A549 treated with AZD9567 at 1 μM for 4 hours (cell line): ENCODE measurements around the gene OR4A5. TPM values are rescaled to one million over a fixed set of nuclear protein-coding genes. Genes with fewer than 3 reads are reported as not detected.

ENCODE experiments used
- total RNA-seq: library from RNA; stranded (reverse); fragments of 200-300 nt; extraction: Qiagen RNA extraction; gene quantifications from 5 replicates; pipeline ENCODE4 v1.2.3, GENCODE V29; 2022; ENCODE audit not compliant: insufficient read depth

OR4A5 gene
- not detected in 5 replicates for total RNA-seq

GRCh38 chr11:54706532-54706931 lies at the start of gene OR4A5:
OR4A5 (plus strand) TSS chr11:54706832; CDS start chr11:54706885, 53 bp downstream.

Other genes with a start within 250 kb of the OR4A5 start
- not detected in 5 replicates for gene OR4C46, start 102.8 kb upstream of the OR4A5 start, total RNA-seq